ENCODE measurements around the gene APLN.

GRCh38 chrX:129608496-129608895 is 46.3 kb downstream of the APLN start:
- TF ChIP-seq CTCF (IDR thresholded peaks at IDR 0.05; ENCODE audit: insufficient read depth, low read length) (no peak), POLR2AphosphoS5 (IDR thresholded peaks at IDR 0.05; ENCODE audit: low read depth) (no peak)
- TF ChIP-seq, protein P1, sequence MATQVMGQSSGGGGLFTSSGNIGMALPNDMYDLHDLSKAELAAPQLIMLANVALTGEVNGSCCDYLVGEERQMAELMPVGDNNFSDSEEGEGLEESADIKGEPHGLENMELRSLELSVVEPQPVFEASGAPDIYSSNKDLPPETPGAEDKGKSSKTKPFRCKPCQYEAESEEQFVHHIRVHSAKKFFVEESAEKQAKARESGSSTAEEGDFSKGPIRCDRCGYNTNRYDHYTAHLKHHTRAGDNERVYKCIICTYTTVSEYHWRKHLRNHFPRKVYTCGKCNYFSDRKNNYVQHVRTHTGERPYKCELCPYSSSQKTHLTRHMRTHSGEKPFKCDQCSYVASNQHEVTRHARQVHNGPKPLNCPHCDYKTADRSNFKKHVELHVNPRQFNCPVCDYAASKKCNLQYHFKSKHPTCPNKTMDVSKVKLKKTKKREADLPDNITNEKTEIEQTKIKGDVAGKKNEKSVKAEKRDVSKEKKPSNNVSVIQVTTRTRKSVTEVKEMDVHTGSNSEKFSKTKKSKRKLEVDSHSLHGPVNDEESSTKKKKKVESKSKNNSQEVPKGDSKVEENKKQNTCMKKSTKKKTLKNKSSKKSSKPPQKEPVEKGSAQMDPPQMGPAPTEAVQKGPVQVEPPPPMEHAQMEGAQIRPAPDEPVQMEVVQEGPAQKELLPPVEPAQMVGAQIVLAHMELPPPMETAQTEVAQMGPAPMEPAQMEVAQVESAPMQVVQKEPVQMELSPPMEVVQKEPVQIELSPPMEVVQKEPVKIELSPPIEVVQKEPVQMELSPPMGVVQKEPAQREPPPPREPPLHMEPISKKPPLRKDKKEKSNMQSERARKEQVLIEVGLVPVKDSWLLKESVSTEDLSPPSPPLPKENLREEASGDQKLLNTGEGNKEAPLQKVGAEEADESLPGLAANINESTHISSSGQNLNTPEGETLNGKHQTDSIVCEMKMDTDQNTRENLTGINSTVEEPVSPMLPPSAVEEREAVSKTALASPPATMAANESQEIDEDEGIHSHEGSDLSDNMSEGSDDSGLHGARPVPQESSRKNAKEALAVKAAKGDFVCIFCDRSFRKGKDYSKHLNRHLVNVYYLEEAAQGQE (IDR thresholded peaks at IDR 0.05; ENCODE audit: insufficient replicate concordance, low read depth), result no peak
